ENCODE measurements around the gene RSPRY1.

DNA sequence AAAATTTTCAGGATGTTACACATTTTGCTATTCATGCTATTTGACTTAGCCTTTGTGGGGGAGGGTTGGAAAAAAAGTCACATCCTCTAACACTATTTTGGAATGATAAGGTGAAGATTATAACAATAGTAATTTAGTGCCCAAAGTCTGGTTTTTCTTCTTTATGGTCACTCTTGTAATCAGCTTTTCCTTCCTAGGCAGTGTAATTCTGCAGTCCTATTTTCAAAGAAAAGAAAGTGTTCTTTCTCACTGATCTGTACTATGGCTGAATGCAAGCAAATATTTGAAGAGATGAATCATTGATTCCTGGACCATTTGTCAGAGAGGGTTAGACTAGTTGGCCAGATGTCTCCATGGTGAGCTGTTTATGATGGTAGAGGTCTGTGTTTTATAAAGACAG lies 8.4 kb downstream of the RSPRY1 start:
- TF ChIP-seq, protein P1, sequence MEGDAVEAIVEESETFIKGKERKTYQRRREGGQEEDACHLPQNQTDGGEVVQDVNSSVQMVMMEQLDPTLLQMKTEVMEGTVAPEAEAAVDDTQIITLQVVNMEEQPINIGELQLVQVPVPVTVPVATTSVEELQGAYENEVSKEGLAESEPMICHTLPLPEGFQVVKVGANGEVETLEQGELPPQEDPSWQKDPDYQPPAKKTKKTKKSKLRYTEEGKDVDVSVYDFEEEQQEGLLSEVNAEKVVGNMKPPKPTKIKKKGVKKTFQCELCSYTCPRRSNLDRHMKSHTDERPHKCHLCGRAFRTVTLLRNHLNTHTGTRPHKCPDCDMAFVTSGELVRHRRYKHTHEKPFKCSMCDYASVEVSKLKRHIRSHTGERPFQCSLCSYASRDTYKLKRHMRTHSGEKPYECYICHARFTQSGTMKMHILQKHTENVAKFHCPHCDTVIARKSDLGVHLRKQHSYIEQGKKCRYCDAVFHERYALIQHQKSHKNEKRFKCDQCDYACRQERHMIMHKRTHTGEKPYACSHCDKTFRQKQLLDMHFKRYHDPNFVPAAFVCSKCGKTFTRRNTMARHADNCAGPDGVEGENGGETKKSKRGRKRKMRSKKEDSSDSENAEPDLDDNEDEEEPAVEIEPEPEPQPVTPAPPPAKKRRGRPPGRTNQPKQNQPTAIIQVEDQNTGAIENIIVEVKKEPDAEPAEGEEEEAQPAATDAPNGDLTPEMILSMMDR (IDR thresholded peaks at IDR 0.05) = no peak
- TF ChIP-seq EZH2 (IDR thresholded peaks at IDR 0.05) = no peak

Measured in neural progenitor cell (in vitro differentiated cells).